Duodenal mucosa (tissue), 2 donors: ENCODE results near the gene CEMIP2.

ENCODE experiments used
- H3K27ac ChIP-seq: one replicate; pipeline ENCODE4 v1.7.0; 2013; ENCODE audit warnings: low read depth, low read length
- H3K27me3 ChIP-seq, 2 donors: one replicate each; pipeline ENCODE4 v1.7.0; 2013; ENCODE audit warnings: low read length in 2 of 2, control low read depth in 1 of 2; ENCODE audit not compliant: insufficient read depth in 2 of 2, control insufficient read depth in 1 of 2
- H3K36me3 ChIP-seq, 2 donors: one replicate each; pipeline ENCODE4 v1.7.0; 2013; ENCODE audit warnings: low read length in 2 of 2, control low read depth in 1 of 2; ENCODE audit not compliant: insufficient read depth in 2 of 2, control insufficient read depth in 1 of 2
- H3K4me1 ChIP-seq, 2 donors: one replicate each; pipeline ENCODE4 v1.7.0; 2013; ENCODE audit warnings: low read length in 2 of 2, control low read depth in 1 of 2; ENCODE audit not compliant: insufficient read depth in 2 of 2, control insufficient read depth in 1 of 2
- H3K4me3 ChIP-seq, 2 donors: one replicate each; pipeline ENCODE4 v1.7.0; 2013; ENCODE audit warnings: low read length in 2 of 2, low read depth in 1 of 2
- H3K9ac ChIP-seq, 2 donors: one replicate each; pipeline ENCODE4 v1.7.0; 2013; ENCODE audit warnings: low read length in 2 of 2, low read depth in 1 of 2
- H3K9me3 ChIP-seq, 2 donors: one replicate each; pipeline ENCODE4 v1.7.0; 2013; ENCODE audit warnings: low read length in 2 of 2, control low read depth in 1 of 2; ENCODE audit not compliant: control insufficient read depth in 1 of 2

CEMIP2 gene

DNA sequence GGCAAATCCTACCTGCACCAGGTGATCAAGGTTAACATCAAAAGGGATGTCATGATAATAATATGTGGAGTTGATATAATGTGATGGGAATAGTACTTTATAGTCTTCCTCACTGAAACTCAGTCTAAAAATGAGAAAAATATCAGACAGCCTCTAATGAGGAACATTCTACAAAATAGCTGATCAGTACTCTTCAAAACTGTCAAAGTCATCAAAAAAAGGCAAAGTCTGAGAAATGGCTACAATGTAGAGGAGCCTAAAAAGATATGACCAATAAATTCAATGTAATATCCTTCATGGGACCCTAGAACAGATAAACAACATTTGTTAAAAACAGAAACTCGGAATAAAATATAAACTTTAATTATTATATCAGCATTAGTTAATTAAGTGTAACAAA, 95.7 kb downstream of the CEMIP2 start:
- no peak overlapping the region for H3K27ac ChIP-seq
- peaks cover 8 to 25% of the 10 kb centered on the region in 2 donors for H3K4me1 ChIP-seq

GRCh38 chr9:71671289-71671688, 97.0 kb downstream of the CEMIP2 start:
- no peak overlapping the region for H3K4me3 ChIP-seq
- no peaks in the 10 kb centered on the region for H3K9me3 ChIP-seq
- H3K36me3 ChIP-seq: no peaks in the 10 kb centered on the region
- H3K4me1 ChIP-seq: peaks cover 8 to 23% of the 10 kb centered on the region in 2 donors
- H3K27ac ChIP-seq: no peak overlapping the region
- no peak overlapping the region for H3K9ac ChIP-seq
- no peaks in the 10 kb centered on the region for H3K27me3 ChIP-seq

More for the DNA sequence above, 95.7 kb downstream of the CEMIP2 start:
- Histone ChIP-seq H3K9me3 (no peaks in the 10 kb centered on the region), H3K9ac (no peak overlapping the region), H3K36me3 (no peaks in the 10 kb centered on the region), H3K27me3 (no peaks in the 10 kb centered on the region), H3K4me3 (no peak overlapping the region)

- no peak overlapping the region for H3K27ac ChIP-seq
Measured at GRCh38 chr9:71670121-71670520, 98.2 kb downstream of the CEMIP2 start.

GRCh38 chr9:71669284-71669995, 98.9 kb downstream of the CEMIP2 start:
- Histone ChIP-seq H3K4me3 (no peak overlapping the region), H3K4me1 (peaks cover 0 to 11% of the 10 kb centered on the region in 2 donors), H3K27me3 (no peaks in the 10 kb centered on the region), H3K36me3 (no peaks in the 10 kb centered on the region), H3K9me3 (no peaks in the 10 kb centered on the region), H3K9ac (no peak overlapping the region), H3K27ac (no peak overlapping the region)

More at GRCh38 chr9:71670121-71670520, 98.2 kb downstream of the CEMIP2 start:
- peaks cover 1 to 15% of the 10 kb centered on the region in 2 donors for H3K4me1 ChIP-seq
- no peaks in the 10 kb centered on the region for H3K27me3 ChIP-seq
- H3K9ac ChIP-seq: no peak overlapping the region
- H3K9me3 ChIP-seq: no peaks in the 10 kb centered on the region
- H3K4me3 ChIP-seq: no peak overlapping the region
- H3K36me3 ChIP-seq: no peaks in the 10 kb centered on the region

DNA sequence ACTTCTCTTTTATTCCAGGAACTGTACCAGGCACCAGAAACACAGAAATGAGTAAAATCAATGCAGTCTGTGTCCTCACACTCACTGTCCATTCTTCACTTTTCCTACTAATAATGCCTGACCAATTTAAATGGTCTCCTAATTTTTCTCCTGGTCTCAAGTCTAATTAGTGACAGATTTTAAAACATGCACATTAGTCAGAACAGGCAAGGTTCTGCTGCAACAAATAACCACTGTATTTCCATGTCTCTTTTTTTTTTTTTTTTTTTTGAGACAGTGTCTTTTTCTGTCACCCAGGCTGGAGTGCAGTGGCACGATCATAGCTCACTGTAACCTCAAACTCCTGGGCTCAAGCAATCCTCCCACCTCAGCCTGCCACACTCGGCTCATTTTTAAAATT, 99.6 kb downstream of the CEMIP2 start:
- Histone ChIP-seq H3K4me1 (peaks cover 0 to 11% of the 10 kb centered on the region in 2 donors), H3K9me3 (no peaks in the 10 kb centered on the region), H3K36me3 (no peaks in the 10 kb centered on the region), H3K27ac (no peak overlapping the region), H3K27me3 (no peaks in the 10 kb centered on the region), H3K4me3 (no peak overlapping the region), H3K9ac (no peak overlapping the region)

GRCh38 chr9:71665247-71665646, 103.1 kb downstream of the CEMIP2 start:
- H3K36me3 ChIP-seq: no peaks in the 10 kb centered on the region
- H3K9me3 ChIP-seq: no peaks in the 10 kb centered on the region
- H3K4me3 ChIP-seq: no peak overlapping the region
- no peak overlapping the region for H3K9ac ChIP-seq
- no peaks in the 10 kb centered on the region for H3K27me3 ChIP-seq
- H3K4me1 ChIP-seq: peaks cover 0 to 10% of the 10 kb centered on the region in 2 donors
- H3K27ac ChIP-seq: no peak overlapping the region

GRCh38 chr9:71664566-71664965, 103.7 kb downstream of the CEMIP2 start:
- H3K4me3 ChIP-seq: no peak overlapping the region
- H3K27ac ChIP-seq: no peak overlapping the region
- H3K9me3 ChIP-seq: no peaks in the 10 kb centered on the region
- no peak overlapping the region for H3K9ac ChIP-seq
- H3K36me3 ChIP-seq: no peaks in the 10 kb centered on the region
- H3K27me3 ChIP-seq: no peaks in the 10 kb centered on the region
- H3K4me1 ChIP-seq: peaks cover 0 to 4% of the 10 kb centered on the region in 2 donors

GRCh38 chr9:71663931-71664459, 104.3 kb downstream of the CEMIP2 start:
- H3K9ac ChIP-seq: no peak overlapping the region
- H3K9me3 ChIP-seq: no peaks in the 10 kb centered on the region
- H3K4me1 ChIP-seq: no peaks in the 10 kb centered on the region
- H3K36me3 ChIP-seq: no peaks in the 10 kb centered on the region
- H3K27ac ChIP-seq: no peak overlapping the region
- H3K4me3 ChIP-seq: no peak overlapping the region
- no peaks in the 10 kb centered on the region for H3K27me3 ChIP-seq

GRCh38 chr9:71663216-71663615, 105.1 kb downstream of the CEMIP2 start:
- Histone ChIP-seq H3K9me3 (no peaks in the 10 kb centered on the region), H3K4me3 (no peak overlapping the region), H3K27me3 (no peaks in the 10 kb centered on the region), H3K27ac (no peak overlapping the region), H3K9ac (no peak overlapping the region), H3K4me1 (no peaks in the 10 kb centered on the region), H3K36me3 (no peaks in the 10 kb centered on the region)

- Histone ChIP-seq H3K36me3 (no peaks in the 10 kb centered on the region), H3K27ac (no peak overlapping the region), H3K4me3 (no peak overlapping the region), H3K27me3 (no peaks in the 10 kb centered on the region), H3K9ac (no peak overlapping the region), H3K4me1 (no peaks in the 10 kb centered on the region), H3K9me3 (no peaks in the 10 kb centered on the region)
Measured at GRCh38 chr9:71662082-71662481, 106.2 kb downstream of the CEMIP2 start.
